Keratinocyte (primary cell): ENCODE measurements around the gene C1QTNF3. TPM values are rescaled to one million over a fixed set of nuclear protein-coding genes. Genes with fewer than 3 reads are reported as not detected.

ENCODE experiments used
- DNase-seq: peaks from one replicate; pipeline ENCODE4 v3.0.0-alpha.2; 2011; ENCODE audit warnings: low read depth, missing footprints, low spot score
- FAIRE-seq: peaks from 2 replicates; lab custom pipeline; 2011; peaks lifted over from hg19 to GRCh38; lab: Jason Lieb, UNC
- H2AFZ ChIP-seq: 2 replicates; pipeline ENCODE4 v1.6.0; 2012; ENCODE audit warnings: low read length, control low read depth, inconsistent platforms; ENCODE audit not compliant: control insufficient read depth
- H3K27ac ChIP-seq: 2 replicates; pipeline ENCODE4 v1.5.1; 2011; ENCODE audit warnings: low read length; ENCODE audit not compliant: control insufficient read depth, insufficient read depth
- H3K27me3 ChIP-seq: 3 replicates; pipeline ENCODE4 v1.6.0; 2011; ENCODE audit warnings: low read length; ENCODE audit not compliant: control insufficient read depth, insufficient read depth; ENCODE audit errors: extremely low read depth
- H3K36me3 ChIP-seq, 2 experiments: 2 replicates in 1 of 2; 3 replicates in 1 of 2; pipeline ENCODE4 v1.5.1; 2011; ENCODE audit warnings: low read length in 2 of 2, mild to moderate bottlenecking in 1 of 2; ENCODE audit not compliant: control insufficient read depth in 2 of 2, insufficient read depth in 2 of 2; ENCODE audit errors: extremely low read depth in 1 of 2
- H3K4me1 ChIP-seq: 3 replicates; pipeline ENCODE4 v1.5.1; 2011; ENCODE audit warnings: low read length; ENCODE audit not compliant: control insufficient read depth, insufficient read depth; ENCODE audit errors: extremely low read depth
- H3K4me2 ChIP-seq: 3 replicates; pipeline ENCODE4 v1.6.0; 2011; ENCODE audit warnings: low read depth, low read length; ENCODE audit not compliant: control insufficient read depth, insufficient read depth; ENCODE audit errors: extremely low read depth
- H3K4me3 ChIP-seq, 3 experiments: fragments of 200-600 bp in 1 of 3; sonication (generic) in 1 of 3; 2 replicates in 2 of 3; 3 replicates in 1 of 3; pipeline ENCODE4 v1.5.1; 2011 to 2016; ENCODE audit warnings: low read length in 3 of 3, mild to moderate bottlenecking in 3 of 3, control low read depth in 2 of 3, inconsistent platforms in 1 of 3, low read depth in 1 of 3, mixed read lengths in 1 of 3, mixed run types in 1 of 3, moderate library complexity in 1 of 3; ENCODE audit not compliant: control insufficient read depth in 2 of 3, insufficient read depth in 2 of 3; ENCODE audit errors: extremely low read depth in 1 of 3
- H3K79me2 ChIP-seq: 2 replicates; pipeline ENCODE4 v1.6.0; 2012; ENCODE audit warnings: low read length; ENCODE audit not compliant: control insufficient read depth, insufficient read depth
- H3K9ac ChIP-seq: 3 replicates; pipeline ENCODE4 v1.6.0; 2011; ENCODE audit warnings: low read length; ENCODE audit not compliant: control insufficient read depth, insufficient read depth; ENCODE audit errors: extremely low read depth
- H3K9me1 ChIP-seq: 3 replicates; pipeline ENCODE4 v1.6.0; 2011; ENCODE audit warnings: low read length; ENCODE audit not compliant: control insufficient read depth, insufficient read depth; ENCODE audit errors: extremely low read depth
- H3K9me3 ChIP-seq: 2 replicates; pipeline ENCODE4 v1.5.1; 2012; ENCODE audit warnings: low read depth, low read length; ENCODE audit not compliant: control insufficient read depth
- H4K20me1 ChIP-seq: 3 replicates; pipeline ENCODE4 v1.6.0; 2011; ENCODE audit warnings: low read length; ENCODE audit not compliant: control insufficient read depth, insufficient read depth; ENCODE audit errors: extremely low read depth
- CTCF ChIP-seq, 3 experiments: IDR thresholded peaks in 1 of 3; conservative IDR thresholded peaks in 1 of 3; optimal IDR thresholded peaks in 1 of 3; 2 replicates in 2 of 3; 3 replicates in 1 of 3; pipeline versions ENCODE3 to v1.5.1; 2011; ENCODE audit warnings: low read length in 3 of 3, mild to moderate bottlenecking in 3 of 3, moderate library complexity in 2 of 3, control low read depth in 1 of 3, inconsistent platforms in 1 of 3; ENCODE audit not compliant: insufficient read depth in 2 of 3; ENCODE audit errors: extremely low read depth in 1 of 3
- EZH2 ChIP-seq: IDR thresholded peaks from one replicate; pipeline ENCODE4 v1.6.1; 2012; ENCODE audit warnings: inconsistent platforms, mild to moderate bottlenecking, low read length, moderate library complexity
- dilution Hi-C: fragments of 300-500 bp; cut with MboI; formaldehyde crosslinking; loops from one replicate; pipeline ENCODE4 v1.7.0; 2020; ENCODE audit warnings: low sequenced_read_pairs; ENCODE audit not compliant: extremely low pct_ligation_motif_present
- polyA plus RNA-seq, 5 experiments: library from polyadenylated mRNA; depleted of rRNA in 3 of 5; stranded (reverse) in 3 of 5; stranded (forward) in 1 of 5; unstranded in 1 of 5; fragments of >200 nt; gene quantifications; 1 replicate in 1 of 5; 2 replicates in 3 of 5; 3 replicates in 1 of 5; pipeline versions ENCODE4 v1.2.1 to v1.2.3, GENCODE V29; 2011 to 2012; ENCODE audit warnings: missing spikeins in 2 of 5, low read depth in 1 of 5, low replicate concordance in 1 of 5
- small RNA-seq, 3 experiments: library from RNA; depleted of rRNA; stranded (forward); fragments of <200 nt; gene quantifications; one replicate each; pipeline ENCODE3, GENCODE V24; 2012; ENCODE audit warnings: low read depth in 3 of 3, low replicate concordance in 1 of 3; ENCODE audit not compliant: insufficient read length in 3 of 3

C1QTNF3 gene
- polyA plus RNA-seq, 1 donor (not counting 4 experiments of a cell fraction or from before 2014, with no cell fraction given), result 1.0 TPM

DNA sequence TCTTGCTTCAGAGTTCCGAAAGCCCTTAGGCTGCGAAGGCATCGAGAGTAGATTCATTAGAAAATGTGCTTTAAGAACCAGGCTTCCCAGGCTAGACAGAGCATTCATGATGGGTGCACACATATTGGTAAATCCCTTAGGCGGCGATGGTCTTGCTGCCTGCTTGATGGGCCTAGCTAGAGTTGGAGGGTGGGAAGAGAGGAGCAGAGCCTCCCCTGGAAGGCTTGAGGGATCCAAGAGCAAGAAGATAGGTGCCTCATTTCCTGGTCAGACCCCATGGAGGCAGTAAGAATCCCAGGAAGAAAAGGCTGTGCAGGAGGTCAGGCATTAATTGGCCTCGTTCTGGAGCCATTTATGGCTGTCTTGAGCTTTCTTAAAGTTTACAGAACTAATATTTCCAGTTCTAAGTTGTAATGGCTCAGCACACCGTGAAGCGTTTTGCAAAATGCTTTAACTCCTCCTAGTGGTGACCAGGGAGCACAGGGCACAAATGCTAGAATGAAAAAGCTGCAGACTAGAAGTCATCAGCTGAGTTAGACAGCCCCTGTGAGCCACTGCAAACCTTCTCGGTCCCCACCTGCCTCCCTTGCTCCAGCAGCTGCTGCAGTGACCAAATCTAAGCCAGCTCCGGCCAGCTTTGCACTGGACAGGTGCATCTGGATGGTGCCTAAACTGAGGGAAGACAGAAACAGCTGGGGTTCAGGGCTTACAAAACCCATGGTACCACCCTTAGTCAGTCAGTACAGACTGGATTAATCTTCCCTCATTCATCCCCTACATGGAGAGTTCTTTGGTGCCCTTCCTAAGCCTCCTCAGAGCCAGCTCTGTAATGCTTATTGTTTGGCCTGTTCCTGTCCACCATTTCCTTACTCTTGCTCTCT is 73.2 kb downstream of the C1QTNF3 start:
- Histone ChIP-seq H3K27ac (no peak overlapping the region), H3K36me3 (no peaks in the 10 kb centered on the region), H3K27me3 (peaks cover 1% of the 10 kb centered on the region), H3K9ac (no peak overlapping the region), H3K4me2 (no peak overlapping the region), H3K79me2 (no peaks in the 10 kb centered on the region), H3K4me1 (no peaks in the 10 kb centered on the region), H3K9me1 (no peaks in the 10 kb centered on the region), H2AFZ (no peak overlapping the region), H3K9me3 (no peaks in the 10 kb centered on the region), H4K20me1 (no peaks in the 10 kb centered on the region), H3K4me3 (no peak overlapping the region)
- FAIRE-seq (peak; percentile 26), DNase-seq (no peak)
- TF ChIP-seq CTCF (optimal IDR thresholded peaks at IDR 0.05 in 1 of 3, IDR thresholded peaks at IDR 0.05 in 1 of 3, conservative IDR thresholded peaks at IDR 0.05 in 1 of 3; ENCODE audit: extremely low read depth in 1 of 3, insufficient read depth in 2 of 3, low read length in 3 of 3) (peak; percentile 67 to 78 (median 70)), EZH2 (no peak)
- dilution Hi-C loops, result no loop called here

DNA sequence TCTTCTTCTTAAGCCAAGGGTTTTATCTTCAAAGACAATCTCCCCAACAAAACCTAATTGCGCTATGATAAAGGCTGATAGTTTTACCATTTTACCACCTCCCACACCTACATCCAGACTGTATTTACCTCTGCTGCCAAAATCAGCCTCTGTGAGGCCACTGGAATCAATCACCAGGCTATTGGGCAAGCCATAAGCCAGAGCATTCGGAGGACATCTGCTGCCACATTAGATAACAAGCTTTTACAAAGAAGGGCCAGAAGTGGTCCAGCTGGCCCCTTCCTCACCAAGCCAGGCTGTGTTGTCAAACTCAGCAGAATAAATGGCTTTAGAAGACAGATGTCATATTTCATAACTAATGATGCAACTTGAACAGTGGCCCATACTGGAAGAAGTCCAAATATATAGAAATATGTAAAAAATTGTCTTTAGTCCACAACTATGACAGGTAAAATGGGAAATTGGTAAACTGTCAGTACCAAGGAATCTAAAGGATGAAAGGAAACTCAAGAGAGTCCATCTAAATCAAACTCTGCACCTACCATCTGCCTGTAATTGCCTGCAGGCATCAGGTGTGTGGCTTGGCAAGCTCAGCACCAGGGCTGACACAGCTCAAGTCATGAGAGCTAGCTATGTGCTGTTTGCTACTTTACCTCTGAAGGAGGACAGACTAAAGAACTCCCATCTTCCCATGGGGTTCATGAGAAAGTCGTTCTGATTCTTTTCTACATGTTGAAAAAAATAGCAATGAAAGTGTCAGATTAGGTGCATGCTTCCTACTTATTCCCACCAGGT is 74.6 kb downstream of the C1QTNF3 start:
- Histone ChIP-seq H3K9me3 (no peaks in the 10 kb centered on the region), H3K4me1 (no peaks in the 10 kb centered on the region), H3K27me3 (peaks cover 2% of the 10 kb centered on the region), H4K20me1 (no peaks in the 10 kb centered on the region), H3K9ac (no peak overlapping the region), H3K9me1 (no peaks in the 10 kb centered on the region), H3K4me2 (no peak overlapping the region), H2AFZ (no peak overlapping the region), H3K27ac (no peak overlapping the region), H3K4me3 (no peak overlapping the region), H3K79me2 (no peaks in the 10 kb centered on the region), H3K36me3 (no peaks in the 10 kb centered on the region)
- dilution Hi-C loops, result no loop called here
- FAIRE-seq, result peak; percentile 44
- TF ChIP-seq CTCF (optimal IDR thresholded peaks at IDR 0.05 in 1 of 3, IDR thresholded peaks at IDR 0.05 in 1 of 3, conservative IDR thresholded peaks at IDR 0.05 in 1 of 3; ENCODE audit: extremely low read depth in 1 of 3, insufficient read depth in 2 of 3, low read length in 3 of 3) (no peak), EZH2 (no peak)
- peak; percentile 1 for DNase-seq

Small RNAs within 50 kb of the gene (small RNA-seq; reads per million reads assigned to genes)
- gene AC139783.1, result 0 reads per million in 3 experiments

Other genes with a start within 250 kb of the C1QTNF3 start
- gene ADAMTS12, start 151.2 kb downstream of the C1QTNF3 start, polyA plus RNA-seq, result 0.31 to 0.92 TPM (median 0.49 TPM) in 3 replicates
- not detected in 3 replicates for gene RXFP3, start 106.8 kb downstream of the C1QTNF3 start, polyA plus RNA-seq
- gene SLC45A2, start 58.5 kb downstream of the C1QTNF3 start, polyA plus RNA-seq, result 0.04 to 0.05 TPM in 2 of 3 replicates, not detected in the other
- gene AMACR, start 35.2 kb downstream of the C1QTNF3 start, polyA plus RNA-seq, result 20.3 to 34.6 TPM (median 22.3 TPM) in 3 replicates